Stimulated activated CD4-positive, alpha-beta T cell treated with anti-CD3 and anti-CD28 coated beads, TNF-alpha, amount 100 ng/mL, for 4 hours (primary cell): ENCODE measurements around the gene ZNF618.

Experiments used
- DNase-seq, 3 experiments: peaks; one replicate each; pipeline ENCODE4 v3.0.0-alpha.2; 2020; ENCODE audit warnings: low read depth in 3 of 3

Gene ZNF618

GRCh38 chr9:114059047-114059803 lies 183.1 kb downstream of the ZNF618 start:
- DNase-seq = no peak

- DNase-seq = no peak
These were observed 184.0 kb downstream of the ZNF618 start for GRCh38 chr9:114060070-114060469.

GRCh38 chr9:114060711-114061110 lies 184.6 kb downstream of the ZNF618 start:
- DNase-seq = no peak

- no peak for DNase-seq
These were observed 185.2 kb downstream of the ZNF618 start for GRCh38 chr9:114061292-114061691.

GRCh38 chr9:114061830-114062474 lies 185.8 kb downstream of the ZNF618 start:
- no peak for DNase-seq

- no peak for DNase-seq
These were observed 189.2 kb downstream of the ZNF618 start for GRCh38 chr9:114065304-114065703.

GRCh38 chr9:114069476-114070187 lies 193.5 kb downstream of the ZNF618 start:
- DNase-seq = no peak

GRCh38 chr9:114070188-114071103 lies 194.3 kb downstream of the ZNF618 start:
- no peak for DNase-seq

GRCh38 chr9:114071197-114071795 lies 195.2 kb downstream of the ZNF618 start:
- DNase-seq = no peak

- DNase-seq = no peak
These were observed 196.4 kb downstream of the ZNF618 start for GRCh38 chr9:114072184-114073140.

GRCh38 chr9:114075602-114076001 lies 199.5 kb downstream of the ZNF618 start:
- DNase-seq = no peak

GRCh38 chr9:114076237-114077161 lies 200.4 kb downstream of the ZNF618 start:
- DNase-seq = no peak

- DNase-seq = no peak
These were observed 201.2 kb downstream of the ZNF618 start for GRCh38 chr9:114077162-114077837.

- no peak for DNase-seq
These were observed 202.1 kb downstream of the ZNF618 start, which contains the start of gene AMBP for GRCh38 chr9:114078021-114078780. TSS of gene AMBP (minus strand) at chr9:114078300. CDS start at chr9:114078209, 91 bp downstream.

GRCh38 chr9:114078781-114079156 lies 202.7 kb downstream of the ZNF618 start:
- DNase-seq = no peak

- no peak for DNase-seq
These were observed 204.2 kb downstream of the ZNF618 start for GRCh38 chr9:114080195-114080772.

GRCh38 chr9:114080773-114081440 lies 204.8 kb downstream of the ZNF618 start:
- no peak for DNase-seq
